ENCODE data around the gene ZNF71. TPM values are rescaled to one million over a fixed set of nuclear protein-coding genes. Genes with fewer than 3 reads are reported as not detected.

The ZNF71 gene
- total and polyA plus RNA-seq, 2 of the 8 experiments (the other 6 are each of a cell fraction or from before 2014, with no cell fraction given), result 8.2 to 12.4 TPM

- TF ChIP-seq, protein P1, sequence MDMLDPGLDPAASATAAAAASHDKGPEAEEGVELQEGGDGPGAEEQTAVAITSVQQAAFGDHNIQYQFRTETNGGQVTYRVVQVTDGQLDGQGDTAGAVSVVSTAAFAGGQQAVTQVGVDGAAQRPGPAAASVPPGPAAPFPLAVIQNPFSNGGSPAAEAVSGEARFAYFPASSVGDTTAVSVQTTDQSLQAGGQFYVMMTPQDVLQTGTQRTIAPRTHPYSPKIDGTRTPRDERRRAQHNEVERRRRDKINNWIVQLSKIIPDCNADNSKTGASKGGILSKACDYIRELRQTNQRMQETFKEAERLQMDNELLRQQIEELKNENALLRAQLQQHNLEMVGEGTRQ (IDR thresholded peaks at IDR 0.05; ENCODE audit: low read length), result no peak
- TF ChIP-seq YY1 (IDR thresholded peaks at IDR 0.05; ENCODE audit: low read depth, low read length) (no peak), RBBP5 (IDR thresholded peaks at IDR 0.05; ENCODE audit: borderline replicate concordance, low read depth, low read length) (no peak), SP1 (IDR thresholded peaks at IDR 0.05; ENCODE audit: low read depth, low read length) (no peak), TAF1 (IDR thresholded peaks at IDR 0.05; ENCODE audit: low read depth, low read length) (no peak), SIRT6 (IDR thresholded peaks at IDR 0.05; ENCODE audit: low read length) (no peak)
- TF ChIP-seq, protein P2, sequence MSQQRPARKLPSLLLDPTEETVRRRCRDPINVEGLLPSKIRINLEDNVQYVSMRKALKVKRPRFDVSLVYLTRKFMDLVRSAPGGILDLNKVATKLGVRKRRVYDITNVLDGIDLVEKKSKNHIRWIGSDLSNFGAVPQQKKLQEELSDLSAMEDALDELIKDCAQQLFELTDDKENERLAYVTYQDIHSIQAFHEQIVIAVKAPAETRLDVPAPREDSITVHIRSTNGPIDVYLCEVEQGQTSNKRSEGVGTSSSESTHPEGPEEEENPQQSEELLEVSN (IDR thresholded peaks at IDR 0.05), result no peak
Measured at GRCh38 chr19:56625708-56626107, 30.6 kb downstream of the ZNF71 start (continued).

All from H1 (cell line).